Measurements from ENCODE around the gene IRF2.

The IRF2 gene

DNA sequence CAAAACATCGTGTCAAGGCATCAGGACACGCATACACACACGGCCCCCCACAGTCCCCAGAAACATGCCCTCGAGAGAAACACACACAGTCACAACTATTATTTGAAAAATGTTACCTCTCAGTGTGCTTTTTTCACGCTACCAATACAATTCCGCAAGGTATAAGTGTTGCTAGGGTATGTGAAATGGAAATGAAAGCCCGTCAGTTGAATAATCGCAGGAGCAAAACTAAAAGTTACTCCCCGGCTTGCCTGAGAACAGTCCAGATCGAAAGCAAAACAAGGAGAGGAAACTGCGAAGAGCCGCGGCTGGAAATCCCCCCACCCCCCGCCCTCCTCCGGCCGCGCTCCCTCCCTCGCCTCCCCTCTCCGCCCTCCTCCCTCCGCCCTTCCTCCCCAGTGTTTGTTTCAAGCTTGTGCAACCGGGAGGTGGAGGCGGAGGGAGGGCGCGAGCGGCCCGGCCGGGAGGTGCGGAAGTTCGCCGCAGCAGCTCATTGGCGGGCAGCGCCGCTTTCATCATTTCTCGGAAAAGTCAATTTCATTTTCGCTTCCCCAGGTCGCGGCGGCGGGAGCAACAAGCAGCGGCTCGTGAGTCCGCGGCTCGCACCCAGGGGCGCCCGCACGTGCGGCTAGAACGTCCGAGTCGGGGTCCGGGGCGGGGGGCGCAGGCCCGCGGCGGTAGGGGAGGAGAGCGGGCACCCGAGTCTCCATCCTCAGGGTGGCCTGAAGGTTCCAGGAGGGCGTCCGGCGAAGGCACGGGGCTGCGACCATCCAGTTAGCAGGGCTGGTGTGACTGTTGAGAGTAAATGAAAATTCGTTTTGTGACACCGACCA lies at the start of gene IRF2:
Gene IRF2, minus strand, starts transcription at position 288 of the 833 bp plus-strand sequence. CDS start 45,486 bp downstream, outside the sequence.
- peak; percentile 97 for DNase-seq (ENCODE audit: low spot score)

DNA sequence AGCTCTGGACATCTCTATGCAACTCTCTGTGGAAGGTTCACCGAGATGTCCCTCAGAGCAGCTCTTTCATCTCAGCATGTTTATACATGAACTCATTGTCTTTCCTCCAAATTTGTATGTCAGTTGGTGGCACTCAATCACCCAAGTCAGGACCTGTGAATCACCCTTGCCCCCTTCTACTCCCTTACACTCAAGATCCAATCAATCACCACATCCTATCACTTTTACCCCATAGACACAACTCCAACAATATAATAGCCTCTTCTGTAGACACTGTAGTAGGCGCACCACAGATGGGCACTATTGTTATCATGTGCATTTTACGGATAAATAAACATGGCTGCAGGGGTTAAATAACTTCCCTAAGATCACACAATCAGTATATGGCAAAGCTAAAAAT lies 41.3 kb upstream of the IRF2 start:
- no peak for DNase-seq (ENCODE audit: low spot score)

DNA sequence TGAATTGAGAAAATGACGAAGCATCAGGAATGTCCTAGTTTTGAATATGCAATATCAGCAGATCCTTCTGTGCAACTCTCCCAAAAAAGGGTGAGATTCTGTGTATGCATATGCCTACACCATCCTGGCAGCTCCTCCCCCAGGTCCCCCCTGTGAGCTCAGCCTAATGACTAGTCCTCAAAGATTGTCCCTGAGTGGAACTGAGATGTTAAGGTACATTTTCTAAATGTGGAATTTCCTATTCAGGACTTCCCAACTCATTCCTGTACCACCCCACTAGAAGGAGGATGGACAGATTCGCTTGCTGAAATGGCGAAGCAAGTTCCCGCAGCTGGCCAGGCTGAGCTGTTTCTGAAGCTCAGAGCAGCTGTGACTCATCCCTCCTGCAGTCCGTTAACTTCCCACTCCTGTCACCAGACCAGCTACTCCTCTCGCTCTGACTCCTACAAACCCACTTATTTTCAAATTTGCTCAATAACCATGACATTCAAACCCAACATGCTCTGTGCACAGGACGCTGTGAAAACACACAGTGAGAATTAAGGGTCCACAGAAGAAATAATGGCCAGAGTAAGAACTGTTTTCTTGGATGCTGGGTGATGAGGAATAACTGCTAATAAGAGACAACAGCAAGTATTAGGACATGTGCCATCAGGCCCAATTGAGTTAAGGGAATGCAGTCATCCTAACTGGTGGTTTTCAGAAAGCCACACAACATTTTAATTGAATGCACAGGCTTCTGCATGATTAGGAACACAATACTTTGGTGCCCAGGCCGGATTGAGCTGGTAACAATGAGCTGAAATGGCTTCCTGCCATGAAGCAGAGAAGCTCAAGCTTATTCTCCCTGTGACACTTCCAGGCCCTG lies 40.0 kb upstream of the IRF2 start:
- peak; percentile 25 for DNase-seq (ENCODE audit: low spot score)

- no peak for DNase-seq (ENCODE audit: low spot score)
These were observed 39.4 kb upstream of the IRF2 start for GRCh38 chr4:184513802-184514120.

- no peak for DNase-seq (ENCODE audit: low spot score)
These were observed 36.8 kb upstream of the IRF2 start for GRCh38 chr4:184511156-184511555.

DNA sequence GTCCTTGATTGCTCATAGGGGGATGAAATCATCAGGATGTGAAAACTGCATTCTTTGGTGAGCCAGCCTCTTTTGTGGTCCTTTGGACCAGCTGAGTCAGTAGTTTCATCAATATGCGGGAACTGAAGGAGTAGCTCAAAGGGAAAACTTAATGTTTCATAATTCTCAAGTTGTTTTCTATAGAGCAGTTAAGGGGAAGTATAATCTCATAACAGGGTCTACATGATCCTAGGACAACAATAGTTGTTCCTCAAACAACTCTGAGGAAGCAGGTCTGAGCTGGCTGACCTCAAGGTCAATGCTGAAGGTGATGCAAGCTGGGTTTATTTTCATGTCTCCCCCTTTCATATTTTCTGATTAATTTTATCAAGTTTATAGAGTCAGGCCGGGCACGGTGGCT lies 36.1 kb upstream of the IRF2 start:
- no peak for DNase-seq (ENCODE audit: low spot score)

GRCh38 chr4:184506527-184507121 lies 32.3 kb upstream of the IRF2 start:
- peak; percentile 5 for DNase-seq (ENCODE audit: low spot score)

DNA sequence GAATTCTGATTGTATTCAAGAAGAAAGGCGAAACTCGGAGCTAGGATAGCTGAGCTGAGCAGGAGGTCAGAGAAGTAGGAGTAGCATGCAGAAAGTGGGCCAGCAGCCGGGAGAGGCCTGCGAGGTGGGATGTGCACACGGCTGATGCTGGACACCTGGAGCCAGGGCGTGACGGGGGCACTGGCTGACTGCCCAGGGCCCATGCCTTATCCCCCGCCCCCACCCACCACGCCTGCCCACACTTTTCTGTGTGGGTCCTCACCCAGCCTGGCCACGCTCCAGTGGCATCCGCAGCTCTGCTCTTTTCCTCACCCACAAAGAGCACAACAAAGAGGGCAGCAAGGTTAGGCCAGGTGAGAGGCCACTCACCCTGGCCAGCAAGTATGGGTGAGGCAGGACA lies 30.0 kb upstream of the IRF2 start:
- no peak for DNase-seq (ENCODE audit: low spot score)

DNA sequence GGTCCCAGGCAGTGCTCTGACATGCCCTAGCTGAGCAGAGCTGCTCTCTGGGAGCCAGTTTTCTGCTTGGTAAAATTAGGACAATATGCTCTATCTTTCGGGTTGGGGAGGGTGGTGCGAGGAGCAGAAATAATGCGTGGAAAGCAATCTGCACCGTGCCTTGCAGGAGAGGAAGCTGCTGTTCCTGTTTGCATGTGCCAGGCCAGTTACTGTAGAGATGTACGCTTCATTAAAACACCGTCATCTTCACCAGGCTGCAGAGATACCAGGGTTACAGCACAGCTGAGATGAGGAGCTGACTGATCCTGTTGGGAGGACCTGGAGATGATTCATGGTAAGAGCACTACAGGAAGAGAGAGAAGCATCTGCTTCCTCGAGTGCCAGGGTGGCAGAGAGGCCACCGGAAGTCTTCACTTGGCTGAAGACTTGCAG lies 29.5 kb upstream of the IRF2 start:
- peak; percentile 19 for DNase-seq (ENCODE audit: low spot score)

DNA sequence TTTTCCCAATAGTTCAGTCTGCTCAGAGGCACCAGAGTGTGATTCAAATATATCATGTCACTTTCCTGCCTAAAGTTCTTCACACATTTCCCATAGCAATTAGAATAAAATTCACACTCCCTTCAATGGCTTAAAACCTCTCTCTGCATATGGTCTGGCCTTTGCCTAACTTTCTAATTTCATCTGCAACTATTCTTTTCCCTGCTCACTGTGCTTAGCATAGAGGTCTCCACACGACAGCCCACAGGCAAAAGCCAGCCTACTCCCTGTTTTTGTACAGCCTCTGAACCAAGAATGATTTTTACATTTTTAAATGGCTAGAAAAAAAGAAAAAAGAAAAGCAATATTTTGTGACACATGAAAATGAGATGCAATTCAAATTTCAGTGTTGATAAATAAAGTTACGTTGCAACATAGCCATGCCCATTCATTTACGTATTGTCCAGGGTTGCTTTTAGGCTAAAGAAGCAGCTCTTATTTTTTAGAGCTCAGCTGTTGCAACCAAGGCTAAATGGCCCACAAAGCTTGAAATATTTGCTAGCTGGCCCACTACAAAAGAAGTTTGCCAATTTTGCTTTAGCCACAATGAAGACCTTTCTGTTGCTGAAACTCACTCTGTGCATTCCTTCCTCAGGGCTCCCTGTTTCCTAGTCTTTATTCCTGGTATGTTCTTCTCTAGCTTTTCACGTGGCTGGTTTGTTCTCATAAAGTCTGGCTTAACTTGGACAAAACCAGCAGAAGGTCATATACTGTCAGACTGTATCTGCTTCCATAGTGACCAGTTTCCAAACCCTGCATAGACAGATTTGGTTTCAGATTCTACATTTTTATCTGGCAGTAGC lies 26.6 kb upstream of the IRF2 start:
- no peak for DNase-seq (ENCODE audit: low spot score)

GRCh38 chr4:184499996-184500395 lies 25.6 kb upstream of the IRF2 start:
- DNase-seq (ENCODE audit: low spot score) = no peak

DNA sequence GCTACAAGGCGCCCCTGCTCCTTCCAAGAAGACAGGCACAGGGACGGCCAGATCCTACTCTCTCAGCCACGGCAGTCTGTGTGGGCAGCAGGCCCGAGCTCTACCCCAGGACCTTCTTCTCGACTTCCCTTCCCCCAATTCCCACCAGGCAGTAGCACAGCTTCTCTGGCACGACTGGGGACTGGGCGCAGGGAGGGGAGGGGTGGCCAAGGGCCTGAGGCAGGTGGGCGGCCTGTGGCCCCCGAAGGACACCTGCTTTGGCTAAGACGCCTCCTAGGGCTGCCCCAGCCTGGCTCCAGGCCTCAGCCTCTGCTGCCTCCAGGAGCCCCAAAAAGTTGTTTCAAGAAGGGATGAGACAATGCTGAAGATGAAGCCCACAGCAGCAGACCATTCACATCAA lies 24.2 kb upstream of the IRF2 start:
- no peak for DNase-seq (ENCODE audit: low spot score)

DNA sequence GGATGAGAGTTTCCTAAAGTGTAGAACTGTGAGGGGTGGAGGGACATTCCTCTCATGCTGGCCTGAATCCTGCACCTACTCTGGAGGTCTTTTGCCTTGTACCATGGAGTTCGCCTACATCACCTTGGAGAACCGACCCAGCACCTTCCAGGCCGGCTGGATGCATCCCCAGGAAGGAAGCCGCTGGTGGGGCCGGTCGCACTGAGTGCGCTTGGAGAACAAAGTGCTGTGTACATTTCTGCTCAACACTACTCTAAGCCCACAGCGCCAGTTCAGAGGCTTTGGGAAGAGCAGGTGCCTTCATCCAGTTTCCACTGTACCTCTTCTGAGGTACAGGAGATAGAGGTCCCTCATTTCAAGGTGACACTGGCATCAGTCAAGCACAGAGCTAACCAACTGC lies 15.4 kb upstream of the IRF2 start:
- DNase-seq (ENCODE audit: low spot score) = no peak

GRCh38 chr4:184487503-184487902 lies 13.2 kb upstream of the IRF2 start:
- DNase-seq (ENCODE audit: low spot score) = no peak

GRCh38 chr4:184485279-184485678 lies 10.9 kb upstream of the IRF2 start:
- DNase-seq (ENCODE audit: low spot score) = no peak

- DNase-seq (ENCODE audit: low spot score) = no peak
These were observed 7.2 kb upstream of the IRF2 start for GRCh38 chr4:184481544-184481943.

GRCh38 chr4:184479516-184479950 lies 5.2 kb upstream of the IRF2 start:
- DNase-seq (ENCODE audit: low spot score) = no peak

DNA sequence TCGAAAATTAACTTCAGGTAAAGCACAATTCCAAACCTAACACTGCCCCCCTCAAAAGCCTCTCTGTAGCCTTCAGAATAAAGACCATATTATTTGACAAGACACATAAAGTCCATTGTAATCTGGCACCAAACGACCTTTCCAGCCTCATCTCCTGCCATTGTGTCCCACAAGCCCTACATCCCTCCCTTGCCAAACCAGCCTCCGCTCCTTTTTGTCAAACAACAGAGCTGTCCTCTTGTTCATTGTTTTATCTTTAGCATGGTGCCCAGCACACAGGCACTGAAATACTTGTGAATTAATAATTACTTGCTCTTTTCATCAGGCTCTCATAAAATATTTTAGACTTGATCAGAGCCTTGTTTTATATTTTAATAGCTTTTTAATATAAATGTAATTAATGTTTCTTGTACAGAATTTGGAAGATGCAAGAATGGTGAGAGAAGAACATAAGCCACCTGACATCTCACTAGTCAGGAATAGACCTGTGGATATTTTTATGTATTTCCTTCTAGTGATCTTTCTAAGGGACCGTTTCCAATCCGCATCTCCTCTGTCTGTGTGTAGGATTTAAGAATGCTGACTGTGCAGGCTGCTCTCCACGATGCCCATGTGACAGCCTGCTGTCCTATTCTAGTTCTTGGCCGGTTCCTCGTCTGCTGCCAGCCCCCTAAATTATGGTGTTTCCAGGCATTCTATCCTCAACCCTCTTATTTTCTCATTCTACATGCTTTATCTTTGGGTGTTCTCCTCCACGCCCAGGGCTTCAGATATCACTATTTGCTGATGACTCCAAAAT lies 3.0 kb upstream of the IRF2 start:
- DNase-seq (ENCODE audit: low spot score) = no peak

DNA sequence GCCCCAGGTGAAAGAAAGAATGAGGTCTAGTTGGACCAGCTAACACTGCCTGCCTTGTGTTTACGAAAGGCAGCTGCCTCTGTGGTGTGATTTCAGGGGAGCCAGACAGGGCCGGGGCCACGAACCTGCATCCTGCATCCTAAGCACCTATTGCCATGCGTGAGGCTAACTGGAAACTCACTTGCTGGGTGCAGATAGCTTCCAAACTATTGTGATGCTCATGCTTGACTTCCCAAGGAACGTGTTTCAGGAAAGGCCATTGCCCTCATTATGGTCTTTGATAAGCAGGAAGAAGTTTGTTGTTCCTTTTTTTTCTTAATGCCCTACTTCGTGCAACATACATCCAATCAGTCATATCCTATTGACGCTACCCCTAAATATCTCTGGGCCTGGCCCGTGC lies 2.3 kb upstream of the IRF2 start:
- peak; percentile 27 for DNase-seq (ENCODE audit: low spot score)

- no peak for DNase-seq (ENCODE audit: low spot score)
These were observed 1.1 kb upstream of the IRF2 start for GRCh38 chr4:184475498-184475897.

- peak; percentile 24 for DNase-seq (ENCODE audit: low spot score)
These were observed 729 bp upstream of the IRF2 start for GRCh38 chr4:184475096-184475461.

All from CD4-positive, alpha-beta T cell treated with Interleukin-15 for 4 hours (primary cell).